GM15510 (cell line): ENCODE data around the gene SLFNL1.

Experiments used
- POLR2A ChIP-seq: IDR thresholded peaks from 3 replicates; pipeline ENCODE4 v1.6.1; 2011; ENCODE audit warnings: borderline replicate concordance; ENCODE audit not compliant: insufficient read length; ENCODE audit errors: extremely low read depth

The SLFNL1 gene

DNA sequence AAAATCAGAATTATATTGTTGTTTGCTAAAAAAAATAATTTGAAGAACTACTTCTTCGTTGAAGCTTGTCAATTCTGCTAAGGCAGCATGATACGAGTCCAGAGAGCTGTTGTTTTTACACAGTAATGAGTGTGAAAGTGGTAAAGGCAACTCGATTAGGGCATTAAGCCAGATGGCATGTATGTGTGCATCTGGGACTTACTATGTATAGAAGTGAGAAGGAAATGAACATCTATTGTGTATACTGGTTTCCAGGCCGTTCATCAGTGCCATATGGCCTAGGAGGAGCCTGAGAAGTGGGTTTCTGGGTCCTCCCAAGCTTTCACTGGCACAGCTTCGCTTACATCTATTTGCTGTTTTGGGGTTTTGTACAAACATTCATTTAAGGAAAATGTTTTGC, 36.4 kb downstream of the SLFNL1 start:
- no peak for TF ChIP-seq POLR2A

DNA sequence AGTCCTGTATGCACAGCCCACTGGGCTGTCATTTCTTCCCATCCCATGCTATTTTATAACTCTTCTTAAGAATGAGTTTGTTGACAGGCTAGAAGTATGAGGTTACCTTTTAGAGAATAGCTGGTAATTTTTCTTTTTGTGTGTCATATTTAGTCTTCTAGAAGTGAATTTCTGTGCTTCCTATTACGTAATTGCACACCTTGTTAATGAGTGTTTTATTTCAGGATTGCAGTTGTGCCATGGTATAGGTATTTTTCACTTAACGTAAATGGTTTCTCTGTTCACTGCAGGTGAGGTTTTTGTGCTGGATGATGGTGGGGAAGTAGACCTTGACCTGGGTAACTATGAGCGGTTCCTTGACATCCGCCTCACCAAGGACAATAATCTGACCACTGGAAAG, 37.0 kb downstream of the SLFNL1 start:
- no peak for TF ChIP-seq POLR2A

GRCh38 chr1:40984066-40984465, 37.5 kb downstream of the SLFNL1 start:
- no peak for TF ChIP-seq POLR2A

DNA sequence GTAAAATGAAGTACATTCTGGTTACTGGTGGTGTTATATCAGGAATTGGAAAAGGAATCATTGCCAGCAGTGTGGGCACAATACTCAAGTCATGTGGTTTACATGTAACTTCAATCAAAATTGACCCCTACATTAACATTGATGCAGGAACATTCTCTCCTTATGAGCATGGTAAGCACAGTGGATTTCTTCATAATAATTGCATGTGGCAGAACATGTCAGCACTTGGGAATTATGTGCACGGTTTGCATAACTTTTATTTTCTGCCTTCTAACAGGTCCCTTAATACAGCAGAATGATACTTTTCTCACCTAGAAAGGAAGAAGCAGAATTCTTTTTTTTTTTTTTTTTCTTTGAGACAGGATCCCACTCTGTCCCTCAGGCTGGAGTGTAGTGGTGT, 38.2 kb downstream of the SLFNL1 start:
- TF ChIP-seq POLR2A: no peak

DNA sequence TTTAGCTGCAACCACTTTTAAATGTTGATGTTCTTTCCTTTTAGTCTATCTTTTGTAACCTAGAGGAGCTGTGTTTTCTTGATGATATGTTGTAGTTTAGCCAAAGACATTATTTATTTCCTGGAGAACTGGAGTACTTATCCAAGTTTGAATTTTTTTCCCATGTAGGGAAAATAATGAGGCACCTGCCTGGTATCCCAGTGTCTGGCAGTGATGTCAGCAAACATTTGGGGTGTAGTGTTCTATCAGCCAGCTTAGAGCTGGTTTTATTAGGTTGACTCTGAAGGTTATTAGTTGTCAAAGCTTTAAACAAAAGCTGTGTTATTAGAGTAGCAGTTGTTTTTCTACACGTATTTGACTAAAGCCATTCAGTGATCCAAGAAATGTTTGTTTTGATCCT, 38.8 kb downstream of the SLFNL1 start:
- no peak for TF ChIP-seq POLR2A

GRCh38 chr1:40981691-40982448, 39.7 kb downstream of the SLFNL1 start:
- no peak for TF ChIP-seq POLR2A

DNA sequence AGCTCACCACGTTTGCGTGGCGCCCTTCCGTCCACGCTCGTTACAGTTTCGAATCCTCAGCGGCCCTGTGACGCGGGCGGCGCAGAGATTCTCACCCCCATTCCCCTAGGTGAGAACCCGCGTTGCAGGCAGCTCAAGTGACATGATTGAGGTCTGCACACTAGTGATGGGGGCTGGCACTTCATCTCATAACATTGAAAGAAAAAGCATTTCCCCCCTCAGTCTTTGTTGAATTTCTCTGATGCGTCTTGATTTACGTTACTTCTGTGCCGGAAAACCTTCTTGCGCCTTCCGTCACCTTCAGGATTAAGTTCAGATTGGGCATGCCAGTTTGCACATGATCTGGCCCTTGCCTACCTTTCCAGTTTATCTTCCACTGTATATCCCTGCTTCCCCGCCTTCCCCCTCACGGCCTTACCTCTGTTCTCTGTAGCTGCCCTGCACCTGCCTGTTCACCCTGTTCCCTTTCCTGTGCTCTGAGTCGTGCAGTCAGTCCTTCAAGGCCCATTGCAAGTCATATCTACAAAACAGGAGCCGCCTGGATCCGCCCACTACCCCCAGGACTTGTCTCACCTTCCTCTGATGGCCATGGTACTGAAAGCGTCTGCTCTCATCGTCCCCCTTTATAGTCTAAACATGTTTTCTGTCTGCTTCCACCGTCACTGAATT, 40.9 kb downstream of the SLFNL1 start:
- TF ChIP-seq POLR2A: peak; percentile 20

GRCh38 chr1:40980068-40980452, 41.5 kb downstream of the SLFNL1 start:
- TF ChIP-seq POLR2A: no peak

GRCh38 chr1:40979241-40980067, 42.1 kb downstream of the SLFNL1 start, which contains the start of gene CTPS1:
TSS of gene CTPS1 (plus strand) at chr1:40979696. CDS start at chr1:40983291, 3,595 bp downstream.
- peak; percentile 85 for TF ChIP-seq POLR2A

DNA sequence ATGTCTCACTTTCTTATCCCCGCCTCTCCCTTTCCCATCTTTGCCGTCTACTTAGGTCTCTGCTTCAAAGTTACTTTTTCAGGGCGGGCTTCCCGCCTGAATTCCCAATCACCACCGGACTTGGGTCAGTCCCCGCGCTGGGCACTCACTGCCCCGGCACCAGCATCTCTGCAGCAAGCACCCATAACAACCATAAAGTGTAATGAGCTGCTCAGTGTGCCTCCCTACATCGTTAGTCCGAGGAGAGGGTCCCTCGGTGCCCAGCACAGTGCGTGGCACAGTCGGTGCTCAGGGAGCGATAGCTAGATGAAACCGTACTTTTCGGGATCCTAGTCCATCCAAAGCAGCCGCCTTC, 42.7 kb downstream of the SLFNL1 start:
- TF ChIP-seq POLR2A: no peak

DNA sequence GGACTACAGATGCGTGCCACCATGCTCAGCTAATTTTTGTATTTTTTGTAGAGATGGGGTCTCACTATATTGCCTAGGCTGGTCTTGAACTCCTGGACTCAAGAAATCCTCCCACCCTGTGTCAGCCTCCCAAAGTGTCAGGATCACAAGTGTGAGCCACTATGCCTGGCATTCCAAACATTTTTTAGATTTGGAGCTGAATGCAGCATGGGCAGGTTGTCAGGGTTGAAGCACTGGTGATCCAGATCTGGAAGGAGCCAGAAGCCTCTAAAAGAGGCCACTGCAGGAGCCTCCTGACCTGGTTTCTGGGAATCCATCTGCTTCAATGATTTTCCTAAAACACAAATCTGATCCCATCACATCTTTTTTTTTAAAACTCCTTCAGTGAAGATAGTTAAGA, 43.8 kb downstream of the SLFNL1 start:
- TF ChIP-seq POLR2A: no peak

GRCh38 chr1:40976952-40977690, 44.4 kb downstream of the SLFNL1 start:
- TF ChIP-seq POLR2A: no peak

DNA sequence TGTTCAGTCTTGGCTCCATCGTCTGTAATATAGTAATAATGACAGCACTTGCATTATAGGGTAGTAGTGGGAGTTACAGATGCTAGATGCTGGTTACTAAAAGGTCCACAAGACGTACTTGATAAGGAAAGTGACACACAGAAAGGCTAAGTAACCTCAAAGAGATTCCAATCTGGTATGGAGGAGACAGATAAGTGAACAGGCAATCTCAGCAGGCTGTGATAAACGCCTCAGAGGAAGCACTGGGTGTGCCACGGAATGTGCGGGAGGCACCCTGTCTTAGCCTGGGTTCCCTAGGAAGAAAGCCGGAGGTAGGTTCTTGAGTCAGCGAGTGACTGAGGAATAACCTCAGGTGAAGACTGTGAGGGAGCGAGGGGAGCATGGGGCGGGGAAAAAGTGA, 46.6 kb downstream of the SLFNL1 start:
- TF ChIP-seq POLR2A: no peak

DNA sequence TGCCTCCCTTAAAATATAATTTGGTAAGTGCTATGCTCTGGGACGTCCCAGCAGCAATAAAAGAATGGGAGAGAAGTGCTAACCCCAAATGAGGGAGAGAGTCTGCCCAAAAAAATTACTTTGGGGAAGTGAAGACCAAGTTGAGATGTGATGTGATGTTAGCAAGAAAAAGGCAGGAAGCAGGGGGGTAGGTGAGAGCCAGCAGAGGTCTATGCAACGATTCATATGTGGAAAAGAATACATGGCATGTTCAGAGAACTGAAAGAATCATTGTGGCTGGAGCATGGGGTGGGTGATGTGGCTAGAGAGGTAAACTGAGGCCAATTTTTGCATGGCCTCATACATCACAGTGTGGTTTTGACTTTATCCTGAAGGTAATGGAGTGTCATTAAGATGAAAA, 47.6 kb downstream of the SLFNL1 start:
- no peak for TF ChIP-seq POLR2A

DNA sequence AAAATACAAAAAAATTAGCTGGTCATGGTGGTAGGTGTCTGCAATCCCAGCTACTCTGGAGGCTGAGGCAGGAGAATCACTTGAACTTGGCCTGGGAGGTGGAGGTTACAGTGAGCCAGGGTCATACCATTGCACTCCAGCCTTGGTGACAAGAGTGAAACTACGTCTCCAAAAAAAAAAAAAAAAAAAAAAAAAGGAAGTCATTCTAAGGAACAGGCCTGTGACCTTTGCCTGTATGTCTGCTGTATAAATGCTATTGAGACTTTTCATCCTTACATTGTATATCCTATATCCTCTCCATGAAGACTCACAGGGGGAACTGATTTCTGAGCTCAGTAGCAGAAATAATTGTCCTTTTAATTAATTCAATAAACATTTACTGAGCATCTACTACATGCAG, 49.6 kb downstream of the SLFNL1 start:
- no peak for TF ChIP-seq POLR2A
